GM20000 (cell line): ENCODE measurements around the gene TMEM171.

Experiments
- DNase-seq: peaks from one replicate; pipeline ENCODE4 v3.0.0; 2012; ENCODE audit warnings: low spot score
- TF ChIP-seq, protein P1 (sequence below): IDR thresholded peaks from 2 replicates; pipeline ENCODE4 v1.5.1; 2012; ENCODE audit warnings: mild to moderate bottlenecking, control low read depth; ENCODE audit errors: extremely low read depth, missing control alignments

The TMEM171 gene

DNA sequence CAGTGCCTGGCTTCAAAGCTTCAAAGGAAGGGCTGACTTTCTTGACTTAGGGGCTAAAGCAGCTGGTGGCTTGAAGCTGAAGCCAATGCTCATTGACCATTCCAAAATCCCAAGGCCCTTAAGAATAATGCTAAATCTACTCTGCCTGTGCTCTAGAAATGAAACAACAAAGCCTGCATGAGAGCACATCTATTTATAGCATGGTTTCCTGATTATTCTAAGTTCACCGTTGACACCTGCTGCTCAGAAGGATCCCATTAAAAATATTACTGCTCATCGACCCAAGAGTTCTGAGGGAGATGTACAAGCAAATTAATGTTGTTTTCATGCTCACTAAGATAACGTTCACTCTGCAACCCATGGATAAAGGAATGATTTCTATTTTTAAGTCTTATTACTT, 59.4 kb downstream of the TMEM171 start:
- TF ChIP-seq, protein P1, sequence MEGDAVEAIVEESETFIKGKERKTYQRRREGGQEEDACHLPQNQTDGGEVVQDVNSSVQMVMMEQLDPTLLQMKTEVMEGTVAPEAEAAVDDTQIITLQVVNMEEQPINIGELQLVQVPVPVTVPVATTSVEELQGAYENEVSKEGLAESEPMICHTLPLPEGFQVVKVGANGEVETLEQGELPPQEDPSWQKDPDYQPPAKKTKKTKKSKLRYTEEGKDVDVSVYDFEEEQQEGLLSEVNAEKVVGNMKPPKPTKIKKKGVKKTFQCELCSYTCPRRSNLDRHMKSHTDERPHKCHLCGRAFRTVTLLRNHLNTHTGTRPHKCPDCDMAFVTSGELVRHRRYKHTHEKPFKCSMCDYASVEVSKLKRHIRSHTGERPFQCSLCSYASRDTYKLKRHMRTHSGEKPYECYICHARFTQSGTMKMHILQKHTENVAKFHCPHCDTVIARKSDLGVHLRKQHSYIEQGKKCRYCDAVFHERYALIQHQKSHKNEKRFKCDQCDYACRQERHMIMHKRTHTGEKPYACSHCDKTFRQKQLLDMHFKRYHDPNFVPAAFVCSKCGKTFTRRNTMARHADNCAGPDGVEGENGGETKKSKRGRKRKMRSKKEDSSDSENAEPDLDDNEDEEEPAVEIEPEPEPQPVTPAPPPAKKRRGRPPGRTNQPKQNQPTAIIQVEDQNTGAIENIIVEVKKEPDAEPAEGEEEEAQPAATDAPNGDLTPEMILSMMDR = no peak
- DNase-seq = no peak

DNA sequence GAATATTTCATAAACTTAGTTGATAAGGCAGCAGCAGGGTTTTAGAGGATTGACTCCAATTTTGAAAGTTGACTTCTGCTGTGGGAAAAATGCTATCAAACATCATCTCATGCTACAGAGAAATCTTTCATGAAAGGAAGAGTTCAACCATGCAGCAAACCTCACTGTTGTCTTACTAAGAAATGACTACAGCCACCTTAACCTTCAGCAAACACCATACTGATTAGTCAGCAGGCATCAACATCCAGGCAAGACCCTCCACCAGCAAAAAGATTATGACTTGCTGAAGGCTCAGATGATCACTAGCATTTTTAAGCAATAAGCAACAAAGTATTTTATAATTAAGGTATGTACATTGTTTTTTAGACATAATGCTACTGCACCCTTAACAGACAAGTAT, 60.2 kb downstream of the TMEM171 start:
- TF ChIP-seq, protein P1 = no peak
- DNase-seq = no peak
